Fibroblast of mammary gland (primary cell): ENCODE data around the gene DEUP1.

ENCODE experiments used
- DNase-seq: peaks from one replicate; pipeline ENCODE4 v3.0.0-alpha.2; 2010; ENCODE audit warnings: low read depth
- H3K4me3 ChIP-seq: 2 replicates; pipeline ENCODE4 v1.5.1; 2011; ENCODE audit warnings: low read depth, mild to moderate bottlenecking, low read length, moderate library complexity; ENCODE audit not compliant: control insufficient read depth
- TF ChIP-seq, protein P1 (sequence below): conservative IDR thresholded peaks from 2 replicates; pipeline ENCODE4 v1.5.1; 2011; ENCODE audit warnings: low read depth, low read length, inconsistent platforms; ENCODE audit not compliant: control insufficient read depth, insufficient read depth

DEUP1 gene

DNA sequence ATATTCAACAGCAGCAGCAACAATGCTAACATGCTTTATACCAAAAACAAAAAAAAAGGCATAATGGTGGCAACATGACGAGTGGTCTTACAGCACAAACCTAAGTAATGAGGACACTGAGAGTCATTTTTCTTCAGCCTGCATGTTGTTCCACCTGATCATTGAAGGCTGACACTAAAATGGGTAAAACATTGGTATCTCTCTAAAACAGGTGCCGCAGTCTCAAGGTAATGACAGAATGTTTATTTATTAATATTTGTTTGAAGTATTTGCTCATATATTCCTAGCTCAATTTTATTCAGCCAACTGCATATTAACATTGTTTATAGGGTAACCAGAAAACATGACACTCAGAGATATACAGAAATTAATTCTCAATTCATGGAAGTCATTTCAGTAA is 8.3 kb upstream of the DEUP1 start:
- no peak for DNase-seq
- H3K4me3 ChIP-seq = no peak overlapping the region
- TF ChIP-seq, protein P1, sequence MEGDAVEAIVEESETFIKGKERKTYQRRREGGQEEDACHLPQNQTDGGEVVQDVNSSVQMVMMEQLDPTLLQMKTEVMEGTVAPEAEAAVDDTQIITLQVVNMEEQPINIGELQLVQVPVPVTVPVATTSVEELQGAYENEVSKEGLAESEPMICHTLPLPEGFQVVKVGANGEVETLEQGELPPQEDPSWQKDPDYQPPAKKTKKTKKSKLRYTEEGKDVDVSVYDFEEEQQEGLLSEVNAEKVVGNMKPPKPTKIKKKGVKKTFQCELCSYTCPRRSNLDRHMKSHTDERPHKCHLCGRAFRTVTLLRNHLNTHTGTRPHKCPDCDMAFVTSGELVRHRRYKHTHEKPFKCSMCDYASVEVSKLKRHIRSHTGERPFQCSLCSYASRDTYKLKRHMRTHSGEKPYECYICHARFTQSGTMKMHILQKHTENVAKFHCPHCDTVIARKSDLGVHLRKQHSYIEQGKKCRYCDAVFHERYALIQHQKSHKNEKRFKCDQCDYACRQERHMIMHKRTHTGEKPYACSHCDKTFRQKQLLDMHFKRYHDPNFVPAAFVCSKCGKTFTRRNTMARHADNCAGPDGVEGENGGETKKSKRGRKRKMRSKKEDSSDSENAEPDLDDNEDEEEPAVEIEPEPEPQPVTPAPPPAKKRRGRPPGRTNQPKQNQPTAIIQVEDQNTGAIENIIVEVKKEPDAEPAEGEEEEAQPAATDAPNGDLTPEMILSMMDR = no peak

DNA sequence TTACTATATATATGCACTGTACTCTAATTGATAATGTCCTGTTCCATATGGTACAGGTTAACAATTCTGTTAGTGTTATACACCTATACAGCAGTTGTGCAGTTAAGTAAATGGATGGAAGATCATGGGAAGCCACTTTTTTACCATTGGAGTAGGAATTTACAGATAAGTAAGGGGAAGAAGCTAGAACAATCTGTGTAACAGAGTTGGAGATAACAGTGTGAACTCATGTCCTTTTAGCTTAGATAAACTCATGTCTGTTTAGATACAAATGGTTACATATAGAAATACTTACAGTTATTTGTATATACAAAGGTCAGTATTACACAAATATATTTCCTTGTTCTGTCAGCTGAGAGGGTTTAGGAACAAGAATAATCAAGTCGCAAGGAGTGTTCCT is 6.8 kb upstream of the DEUP1 start:
- TF ChIP-seq, protein P1 = no peak
- no peak overlapping the region for H3K4me3 ChIP-seq
- DNase-seq = no peak

DNA sequence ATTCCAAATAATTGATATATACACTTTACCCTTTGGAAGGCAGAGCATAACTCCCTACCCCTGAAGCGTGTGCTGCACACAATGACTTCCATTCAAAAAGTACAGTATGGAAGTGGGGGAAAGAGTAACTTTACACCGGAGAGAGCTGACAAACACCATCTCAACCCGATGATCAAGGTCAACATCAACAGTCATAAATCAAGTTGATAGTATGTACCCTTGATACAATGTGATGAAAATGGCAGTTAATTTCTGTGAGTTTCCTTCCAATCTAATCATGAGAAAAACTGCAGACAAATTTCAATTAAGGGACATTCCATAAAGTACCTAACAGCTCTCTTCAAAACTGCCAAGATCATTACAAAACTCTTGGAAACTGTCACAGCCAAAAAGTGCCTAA is 6.0 kb upstream of the DEUP1 start:
- DNase-seq = no peak
- no peak overlapping the region for H3K4me3 ChIP-seq
- TF ChIP-seq, protein P1 = no peak

DNA sequence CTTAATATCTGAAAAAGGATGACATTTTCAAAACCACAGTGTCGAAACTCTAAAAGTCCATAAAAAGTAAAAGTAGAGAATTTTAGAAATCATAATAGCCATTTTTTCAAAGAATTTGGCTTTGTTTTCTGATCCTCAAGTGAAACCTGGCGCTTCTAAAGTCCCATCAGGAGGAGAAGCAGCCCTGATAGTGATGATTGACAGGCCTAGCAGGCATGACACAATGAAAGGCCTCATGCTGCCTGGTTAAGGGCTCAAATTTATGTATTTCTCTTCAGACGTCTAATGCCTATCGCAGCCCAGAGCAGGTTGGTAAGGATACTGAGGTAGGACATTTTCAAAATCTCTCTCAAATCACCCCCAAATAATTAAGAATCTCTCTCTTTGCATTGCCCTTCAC is 3.9 kb upstream of the DEUP1 start:
- DNase-seq = no peak
- TF ChIP-seq, protein P1 = no peak

DNA sequence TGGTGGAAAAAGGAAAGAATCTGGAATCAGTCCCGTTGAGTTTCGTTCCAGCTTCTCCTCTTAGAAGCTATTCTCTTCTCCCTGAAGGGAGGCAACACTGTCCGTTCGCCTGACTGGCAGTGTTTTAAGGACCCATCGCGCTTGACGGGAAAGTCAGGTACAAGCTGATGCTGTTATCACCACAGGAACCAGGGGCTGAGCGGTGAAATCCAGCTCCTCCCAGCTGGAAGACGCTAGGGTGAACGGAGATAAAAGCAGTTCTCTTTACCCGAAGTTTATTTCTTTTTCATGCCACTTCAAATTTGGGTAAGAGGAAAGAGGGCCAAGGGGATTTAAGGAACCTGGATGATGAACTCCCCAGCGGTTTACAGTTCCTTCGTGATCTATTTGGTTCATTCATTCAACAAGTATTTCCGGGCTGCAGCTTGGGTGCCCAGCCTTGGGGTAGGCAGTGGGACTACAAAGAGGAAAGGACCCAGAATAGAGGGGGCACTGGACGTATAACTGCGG is 551 bp upstream of the DEUP1 start:
- peak overlapping the region; percentile 10 for H3K4me3 ChIP-seq
- TF ChIP-seq, protein P1 = no peak
- peak; percentile 4 for DNase-seq

More for the DNA sequence above, 3.9 kb upstream of the DEUP1 start:
- no peak overlapping the region for H3K4me3 ChIP-seq

DNA sequence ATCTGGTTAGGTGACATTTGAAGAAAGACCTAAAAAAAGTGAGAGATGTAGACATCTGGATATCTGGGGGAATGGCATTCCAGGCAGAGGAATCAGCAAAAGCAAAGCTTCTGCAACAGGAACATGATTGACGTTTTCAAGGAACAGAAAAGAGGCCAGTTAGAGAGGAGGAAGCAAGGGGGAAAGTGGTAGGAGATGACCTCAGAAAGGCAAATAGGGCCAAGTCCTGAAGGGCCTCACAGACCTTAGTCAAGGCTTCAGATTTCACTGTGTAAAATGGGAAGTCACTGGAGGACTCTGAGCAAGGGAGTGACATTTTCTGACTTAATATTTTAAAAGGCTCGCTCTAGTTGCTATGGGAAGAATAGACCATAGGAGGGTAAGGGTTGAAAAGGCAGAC is 9.7 kb downstream of the DEUP1 start:
- no peak overlapping the region for H3K4me3 ChIP-seq
- no peak for DNase-seq

More for the DNA sequence above, 9.7 kb downstream of the DEUP1 start:
- TF ChIP-seq, protein P1 = no peak
